Measurements from ENCODE around the gene EEF1AKMT1.

GRCh38 chr13:20796791-20797508 is 23.2 kb upstream of the EEF1AKMT1 start:
- TF ChIP-seq CTCF (conservative IDR thresholded peaks at IDR 0.05; ENCODE audit: low read depth, low read length) (no peak), EZH2 (IDR thresholded peaks at IDR 0.05; ENCODE audit: borderline replicate concordance, low read depth, low read length, poor library complexity, severe bottlenecking) (no peak)

Data from A673 (cell line).